Measurements from ENCODE around the gene HNRNPA1L2. TPM values are rescaled to one million over a fixed set of nuclear protein-coding genes. Genes with fewer than 3 reads are reported as not detected.
A peak's percentile ranks its signal among the peaks of the same experiment; 100 is the strongest.

Gene HNRNPA1L2
- total and polyA plus RNA-seq, 5 donors from 2014 or later, result 7.1 to 12.1 (median 7.5) TPM

DNA sequence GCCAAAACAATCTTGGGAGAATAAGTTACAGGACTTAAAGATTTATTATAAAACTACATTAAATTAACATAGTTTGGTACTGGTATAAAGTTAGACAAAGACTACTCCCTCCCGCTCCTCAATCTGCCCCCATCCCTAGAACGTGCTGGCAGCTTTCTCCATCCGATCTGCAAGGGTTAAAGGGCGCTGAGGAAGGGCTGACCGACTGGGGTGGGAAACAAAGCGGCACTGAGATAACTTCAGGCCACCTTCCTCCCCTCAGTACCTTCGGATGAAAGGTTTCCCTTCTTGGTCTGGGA lies 9.6 kb downstream of the HNRNPA1L2 start:
- H3K9me3 ChIP-seq (ENCODE audit: control insufficient read depth in 2 of 2, low read length in 2 of 2), result no peaks in the 10 kb centered on the region
- Mint-ChIP-seq H3K36me3 (peaks cover 9% of the 10 kb centered on the region), H3K27me3 (no peaks in the 10 kb centered on the region), H3K4me3 (no peak overlapping the region), H3K9me3 (no peaks in the 10 kb centered on the region), H3K4me1 (peaks cover 0 to 20% (median 14%) of the 10 kb centered on the region in 4 donors), H3K27ac (no peak overlapping the region)
- peak overlapping the region; percentile 91 for H3K4me3 ChIP-seq (ENCODE audit: low read depth, low read length)
- H3K4me1 ChIP-seq (ENCODE audit: control insufficient read depth, insufficient read depth, low read length, poor library complexity, severe bottlenecking), result peaks cover 32% of the 10 kb centered on the region
- ATAC-seq (ENCODE audit: low read depth in 2 of 2) (no peak), DNase-seq (no peak)
- H3K27me3 ChIP-seq (ENCODE audit: control insufficient read depth, insufficient read depth, low read length), result no peaks in the 10 kb centered on the region
- peaks cover 6% of the 10 kb centered on the region for H3K36me3 ChIP-seq (ENCODE audit: control insufficient read depth, insufficient read depth, low read length)
- peak overlapping the region; percentile 95 for H3K27ac ChIP-seq (ENCODE audit: insufficient read depth, low read length, poor library complexity, severe bottlenecking)

DNA sequence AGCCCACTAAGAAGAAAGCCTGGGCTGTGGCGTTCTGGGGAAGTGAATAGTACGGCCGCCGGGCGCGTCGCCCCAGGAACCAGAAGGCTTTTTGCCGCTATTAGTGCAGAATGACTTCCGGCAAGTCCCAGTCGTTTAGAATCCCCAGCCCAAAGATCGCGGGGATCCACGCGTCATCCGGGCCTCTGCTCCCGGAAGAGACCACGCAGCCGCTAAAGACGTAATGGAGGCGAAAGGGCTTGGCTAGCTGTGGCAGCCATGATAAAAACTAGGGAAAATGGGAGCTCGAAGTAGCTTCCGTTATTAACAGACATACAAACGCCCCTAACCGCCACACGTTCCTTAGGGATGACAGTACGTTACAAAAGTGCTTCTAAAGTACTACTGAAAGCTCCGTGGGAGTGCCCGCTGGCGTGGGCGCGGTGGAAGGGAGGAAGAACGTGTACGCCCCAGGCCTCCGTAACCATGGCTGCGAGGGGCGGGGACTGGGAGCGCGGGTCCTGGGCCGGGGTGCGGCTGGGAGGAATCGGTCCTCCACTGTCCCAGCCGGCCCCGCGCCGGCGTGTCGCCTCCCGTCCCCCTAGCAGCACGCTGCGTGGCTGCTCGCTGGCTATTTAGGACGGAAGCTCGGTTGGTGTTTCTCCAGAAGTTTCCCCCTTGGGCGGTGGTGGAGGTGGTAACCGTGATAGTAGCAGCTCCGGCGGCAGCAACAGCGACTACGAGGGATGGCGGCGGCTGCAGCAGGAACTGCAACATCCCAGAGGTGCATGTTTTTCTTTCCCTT lies 10.2 kb downstream of the HNRNPA1L2 start, which contains the start of gene SUGT1:
TSS of gene SUGT1 (plus strand) at position 641 of the 784 bp plus-strand sequence. CDS start at position 726, 85 bp downstream.
- Mint-ChIP-seq H3K4me1 (peaks cover 0 to 20% (median 14%) of the 10 kb centered on the region in 4 donors), H3K9me3 (no peaks in the 10 kb centered on the region), H3K27ac (no peak within 1 kb of the TSS), H3K27me3 (no peaks in the 10 kb centered on the region), H3K36me3 (peaks cover 9% of the 10 kb centered on the region), H3K4me3 (no peak within 1 kb of the TSS)
- Histone ChIP-seq H3K27me3 (ENCODE audit: control insufficient read depth, insufficient read depth, low read length) (no peaks in the 10 kb centered on the region), H3K27ac (ENCODE audit: insufficient read depth, low read length, poor library complexity, severe bottlenecking) (peak within 1 kb of the TSS; percentile 95), H3K4me3 (ENCODE audit: low read depth, low read length) (peak within 1 kb of the TSS; percentile 91), H3K4me1 (ENCODE audit: control insufficient read depth, insufficient read depth, low read length, poor library complexity, severe bottlenecking) (peaks cover 32% of the 10 kb centered on the region), H3K36me3 (ENCODE audit: control insufficient read depth, insufficient read depth, low read length) (peaks cover 10% of the 10 kb centered on the region), H3K9me3 (ENCODE audit: control insufficient read depth in 2 of 2, low read length in 2 of 2) (no peaks in the 10 kb centered on the region)
- peak; percentile 96 for ATAC-seq (ENCODE audit: low read depth in 2 of 2)
- DNase-seq, result peak; percentile 86 to 98 (median 93)

DNA sequence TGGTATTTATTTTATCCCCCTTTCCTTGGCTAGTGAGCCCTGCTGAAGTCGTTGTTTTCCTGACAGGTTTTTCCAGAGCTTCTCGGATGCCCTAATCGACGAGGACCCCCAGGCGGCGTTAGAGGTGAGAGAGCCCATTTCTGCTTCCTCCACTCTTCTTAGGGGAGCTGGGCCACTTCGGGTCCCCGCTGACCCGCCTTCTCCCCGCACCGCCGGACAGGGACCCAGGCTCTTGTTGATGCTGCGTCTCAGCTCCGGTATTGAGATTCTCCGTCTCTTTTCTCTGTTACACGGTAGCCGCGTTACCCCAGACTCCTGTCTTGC lies 10.7 kb downstream of the HNRNPA1L2 start:
- Histone ChIP-seq H3K27ac (ENCODE audit: insufficient read depth, low read length, poor library complexity, severe bottlenecking) (peak overlapping the region; percentile 95), H3K36me3 (ENCODE audit: control insufficient read depth, insufficient read depth, low read length) (peaks cover 15% of the 10 kb centered on the region), H3K4me1 (ENCODE audit: control insufficient read depth, insufficient read depth, low read length, poor library complexity, severe bottlenecking) (peaks cover 32% of the 10 kb centered on the region), H3K4me3 (ENCODE audit: low read depth, low read length) (peak overlapping the region; percentile 91), H3K27me3 (ENCODE audit: control insufficient read depth, insufficient read depth, low read length) (no peaks in the 10 kb centered on the region), H3K9me3 (ENCODE audit: control insufficient read depth in 2 of 2, low read length in 2 of 2) (no peaks in the 10 kb centered on the region)
- Mint-ChIP-seq H3K4me1 (peaks cover under 1 to 20% (median 14%) of the 10 kb centered on the region in 4 donors), H3K27ac (no peak overlapping the region), H3K27me3 (no peaks in the 10 kb centered on the region), H3K36me3 (peaks cover 9% of the 10 kb centered on the region), H3K9me3 (no peaks in the 10 kb centered on the region), H3K4me3 (no peak overlapping the region)
- no peak for DNase-seq
- ATAC-seq (ENCODE audit: low read depth in 2 of 2), result peak; percentile 3 to 7

DNA sequence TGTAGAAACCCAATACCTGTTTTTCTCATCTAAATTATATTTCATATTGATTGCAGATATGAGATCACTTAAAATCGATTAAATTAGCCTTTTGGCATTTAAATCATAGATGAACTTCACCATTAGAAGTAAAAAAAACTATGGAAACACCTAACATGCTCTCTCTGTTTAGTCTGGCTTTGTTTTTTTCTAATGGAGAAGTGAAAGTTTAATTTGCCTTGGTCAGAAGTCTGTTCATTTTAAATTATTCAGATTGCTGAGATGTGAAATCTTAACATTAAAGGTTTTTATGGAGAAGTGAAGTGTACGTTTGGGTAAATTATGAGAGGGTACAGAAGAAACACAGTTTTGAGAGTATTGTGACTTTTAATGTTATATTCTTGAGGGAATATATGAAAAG lies 17.1 kb downstream of the HNRNPA1L2 start:
- Histone ChIP-seq H3K27ac (ENCODE audit: insufficient read depth, low read length, poor library complexity, severe bottlenecking) (no peak overlapping the region), H3K36me3 (ENCODE audit: control insufficient read depth, insufficient read depth, low read length) (peaks cover 57% of the 10 kb centered on the region), H3K4me3 (ENCODE audit: low read depth, low read length) (no peak overlapping the region), H3K27me3 (ENCODE audit: control insufficient read depth, insufficient read depth, low read length) (no peaks in the 10 kb centered on the region), H3K4me1 (ENCODE audit: control insufficient read depth, insufficient read depth, low read length, poor library complexity, severe bottlenecking) (peaks cover 7% of the 10 kb centered on the region), H3K9me3 (ENCODE audit: control insufficient read depth in 2 of 2, low read length in 2 of 2) (no peaks in the 10 kb centered on the region)
- no peak for ATAC-seq (ENCODE audit: low read depth in 2 of 2)
- no peak for DNase-seq
- Mint-ChIP-seq H3K4me1 (peaks cover 0 to 17% (median 6%) of the 10 kb centered on the region in 4 donors), H3K27me3 (no peaks in the 10 kb centered on the region), H3K36me3 (peaks cover 15% of the 10 kb centered on the region), H3K9me3 (no peaks in the 10 kb centered on the region), H3K27ac (peak overlapping the region in 1 of 3 donors; percentile 79), H3K4me3 (no peak overlapping the region)

DNA sequence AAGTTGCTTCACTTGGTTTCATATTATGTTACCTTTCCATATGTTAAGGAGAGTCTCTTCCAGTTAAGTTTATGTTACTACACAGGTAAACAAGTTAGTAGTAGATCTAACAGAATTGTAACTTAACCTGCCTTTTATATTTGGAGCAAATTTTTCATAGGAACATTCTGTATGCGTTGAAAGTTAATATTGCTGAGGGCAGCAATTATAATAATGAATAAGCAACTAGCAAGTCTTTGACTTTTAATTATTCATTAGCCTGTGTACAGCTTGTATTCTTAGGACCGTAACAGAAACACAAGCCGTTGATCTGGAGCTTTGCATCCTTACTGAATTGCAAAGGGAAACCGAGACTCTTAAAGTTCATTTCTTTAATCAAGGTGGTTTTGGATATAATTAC lies 22.0 kb downstream of the HNRNPA1L2 start:
- peaks cover 74% of the 10 kb centered on the region for H3K36me3 ChIP-seq (ENCODE audit: control insufficient read depth, insufficient read depth, low read length)

DNA sequence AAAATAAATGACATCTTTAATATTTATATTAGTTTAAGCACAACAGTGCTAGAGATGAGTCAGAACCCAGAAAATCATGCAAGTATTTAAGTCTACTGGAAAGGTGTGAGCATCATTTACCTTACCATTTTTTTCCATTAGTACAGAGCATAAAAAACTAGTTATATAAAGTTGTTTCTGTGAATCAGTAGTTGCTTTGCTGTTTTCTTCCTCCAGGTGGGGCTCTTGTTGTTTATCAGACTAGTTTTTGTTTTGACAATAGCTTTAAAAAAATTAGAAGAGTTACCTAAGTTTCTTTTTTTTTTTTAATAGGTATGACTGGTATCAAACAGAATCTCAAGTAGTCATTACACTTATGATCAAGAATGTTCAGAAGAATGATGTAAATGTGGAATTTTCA lies 23.1 kb downstream of the HNRNPA1L2 start:
- ATAC-seq (ENCODE audit: low read depth in 2 of 2) (peak; percentile 24 to 37), DNase-seq (peak in 2 of 3 donors; percentile 35 to 42)
- no peak overlapping the region for H3K27ac Mint-ChIP-seq

More for the DNA sequence above, 22.0 kb downstream of the HNRNPA1L2 start:
- H3K9me3 ChIP-seq (ENCODE audit: control insufficient read depth in 2 of 2, low read length in 2 of 2), result no peaks in the 10 kb centered on the region
- H3K27ac ChIP-seq (ENCODE audit: insufficient read depth, low read length, poor library complexity, severe bottlenecking), result no peak overlapping the region
- H3K27me3 ChIP-seq (ENCODE audit: control insufficient read depth, insufficient read depth, low read length), result no peaks in the 10 kb centered on the region
- H3K27me3 Mint-ChIP-seq, result no peaks in the 10 kb centered on the region
- peaks cover 9 to 18% (median 11%) of the 10 kb centered on the region in 4 donors for H3K4me1 Mint-ChIP-seq
- H3K27ac Mint-ChIP-seq, result no peak overlapping the region
- H3K9me3 Mint-ChIP-seq, result no peaks in the 10 kb centered on the region
- ATAC-seq (ENCODE audit: low read depth in 2 of 2) (no peak), DNase-seq (no peak)
- no peak overlapping the region for H3K4me3 ChIP-seq (ENCODE audit: low read depth, low read length)
- H3K4me3 Mint-ChIP-seq, result no peak overlapping the region
- H3K36me3 Mint-ChIP-seq, result peaks cover 30% of the 10 kb centered on the region
- H3K4me1 ChIP-seq (ENCODE audit: control insufficient read depth, insufficient read depth, low read length, poor library complexity, severe bottlenecking), result no peaks in the 10 kb centered on the region

DNA sequence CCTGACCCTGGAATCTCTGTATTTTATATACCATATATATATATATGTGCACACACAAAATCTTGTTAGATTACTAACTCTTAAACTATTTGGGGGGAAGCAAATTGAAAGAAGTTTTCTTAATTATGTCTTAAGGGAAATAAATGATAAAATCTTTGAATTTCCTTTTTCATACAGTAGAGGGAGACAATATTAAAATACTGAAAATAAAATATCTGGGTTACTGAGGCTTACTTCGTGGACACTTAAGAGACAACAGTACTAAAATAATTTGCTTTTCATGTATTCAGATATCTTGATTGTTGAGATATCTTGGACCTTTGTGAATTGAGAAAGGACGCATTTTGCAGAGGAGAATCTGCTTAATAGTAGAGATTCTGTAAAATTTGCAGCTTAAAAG lies 27.4 kb downstream of the HNRNPA1L2 start:
- ATAC-seq (ENCODE audit: low read depth in 2 of 2) (no peak), DNase-seq (no peak)
- no peak overlapping the region for H3K27ac Mint-ChIP-seq
- Histone ChIP-seq H3K36me3 (ENCODE audit: control insufficient read depth, insufficient read depth, low read length) (peaks cover 55% of the 10 kb centered on the region), H3K27me3 (ENCODE audit: control insufficient read depth, insufficient read depth, low read length) (no peaks in the 10 kb centered on the region), H3K4me3 (ENCODE audit: low read depth, low read length) (no peak overlapping the region), H3K4me1 (ENCODE audit: control insufficient read depth, insufficient read depth, low read length, poor library complexity, severe bottlenecking) (no peaks in the 10 kb centered on the region), H3K9me3 (ENCODE audit: control insufficient read depth in 2 of 2, low read length in 2 of 2) (no peaks in the 10 kb centered on the region), H3K27ac (ENCODE audit: insufficient read depth, low read length, poor library complexity, severe bottlenecking) (no peak overlapping the region)
- no peak overlapping the region for H3K4me3 Mint-ChIP-seq
- H3K27me3 Mint-ChIP-seq, result no peaks in the 10 kb centered on the region
- H3K36me3 Mint-ChIP-seq, result peaks cover 16% of the 10 kb centered on the region
- no peaks in the 10 kb centered on the region for H3K9me3 Mint-ChIP-seq
- H3K4me1 Mint-ChIP-seq, result peaks cover 13 to 24% (median 17%) of the 10 kb centered on the region in 4 donors

More for the DNA sequence above, 23.1 kb downstream of the HNRNPA1L2 start:
- no peak overlapping the region for H3K4me3 ChIP-seq (ENCODE audit: low read depth, low read length)
- Mint-ChIP-seq H3K9me3 (no peaks in the 10 kb centered on the region), H3K27me3 (no peaks in the 10 kb centered on the region), H3K4me3 (no peak overlapping the region), H3K4me1 (peaks cover 9 to 17% (median 13%) of the 10 kb centered on the region in 4 donors), H3K36me3 (peaks cover 27% of the 10 kb centered on the region)
- no peaks in the 10 kb centered on the region for H3K4me1 ChIP-seq (ENCODE audit: control insufficient read depth, insufficient read depth, low read length, poor library complexity, severe bottlenecking)
- H3K9me3 ChIP-seq (ENCODE audit: control insufficient read depth in 2 of 2, low read length in 2 of 2), result no peaks in the 10 kb centered on the region
- H3K27me3 ChIP-seq (ENCODE audit: control insufficient read depth, insufficient read depth, low read length), result no peaks in the 10 kb centered on the region
- H3K27ac ChIP-seq (ENCODE audit: insufficient read depth, low read length, poor library complexity, severe bottlenecking), result peak overlapping the region; percentile 39
- peaks cover 78% of the 10 kb centered on the region for H3K36me3 ChIP-seq (ENCODE audit: control insufficient read depth, insufficient read depth, low read length)

DNA sequence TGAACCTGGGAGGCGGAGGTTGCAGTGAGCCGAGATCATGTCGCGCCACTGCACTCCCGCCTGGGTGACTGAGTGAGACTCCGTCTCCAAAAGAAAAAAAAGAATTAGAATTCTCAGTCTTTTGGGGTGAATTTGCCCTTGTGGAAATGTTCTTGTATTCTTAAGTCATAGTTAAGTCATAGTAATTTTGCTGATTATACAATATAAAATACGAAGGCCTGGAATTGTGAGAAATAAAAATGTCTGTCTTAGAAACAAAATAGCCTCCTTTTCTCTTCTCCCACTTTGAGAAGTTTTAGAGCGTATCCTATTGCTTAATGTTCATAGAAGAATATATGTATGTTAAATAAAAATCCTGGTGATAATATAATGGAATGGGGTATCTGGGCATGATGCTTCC lies 28.5 kb downstream of the HNRNPA1L2 start:
- Mint-ChIP-seq H3K4me1 (peaks cover 13 to 22% (median 18%) of the 10 kb centered on the region in 4 donors), H3K4me3 (no peak overlapping the region), H3K36me3 (peaks cover 19% of the 10 kb centered on the region), H3K9me3 (no peaks in the 10 kb centered on the region), H3K27me3 (no peaks in the 10 kb centered on the region), H3K27ac (no peak overlapping the region)
- no peak overlapping the region for H3K27ac ChIP-seq (ENCODE audit: insufficient read depth, low read length, poor library complexity, severe bottlenecking)
- H3K27me3 ChIP-seq (ENCODE audit: control insufficient read depth, insufficient read depth, low read length), result no peaks in the 10 kb centered on the region
- H3K36me3 ChIP-seq (ENCODE audit: control insufficient read depth, insufficient read depth, low read length), result peaks cover 59% of the 10 kb centered on the region
- no peak overlapping the region for H3K4me3 ChIP-seq (ENCODE audit: low read depth, low read length)
- H3K9me3 ChIP-seq (ENCODE audit: control insufficient read depth in 2 of 2, low read length in 2 of 2), result no peaks in the 10 kb centered on the region
- DNase-seq, result no peak
- H3K4me1 ChIP-seq (ENCODE audit: control insufficient read depth, insufficient read depth, low read length, poor library complexity, severe bottlenecking), result no peaks in the 10 kb centered on the region
- ATAC-seq (ENCODE audit: low read depth in 2 of 2), result no peak
